Measurements from ENCODE around the gene SORCS2.

DNA sequence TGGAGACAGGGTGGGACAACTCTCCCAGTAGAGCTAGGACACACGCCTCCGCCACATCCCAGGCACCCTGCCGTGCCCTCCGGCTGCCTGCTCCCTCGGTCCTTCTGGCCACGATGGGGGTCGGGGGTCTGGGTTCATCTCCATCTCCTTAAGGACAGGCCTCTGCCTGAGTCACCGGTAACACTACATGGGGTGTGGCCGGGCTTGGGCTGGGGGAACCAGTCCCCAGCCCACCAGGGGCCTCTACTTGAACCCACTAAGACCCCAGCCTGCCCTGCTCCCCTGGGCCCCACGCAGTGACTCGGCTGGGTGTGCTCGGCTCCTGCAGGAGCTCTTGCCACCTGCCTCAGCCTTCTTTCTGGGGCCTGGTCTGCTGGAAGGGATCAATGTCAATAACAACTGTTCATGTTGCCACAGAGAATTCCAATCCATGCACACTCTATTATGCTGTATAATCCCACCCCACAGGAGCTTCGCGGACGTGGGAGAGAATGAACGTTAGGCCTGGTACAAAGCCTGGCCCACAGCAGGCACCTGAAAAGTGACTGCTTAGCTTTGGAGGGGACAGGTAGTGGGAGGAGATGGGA is 420.1 kb downstream of the SORCS2 start:
- TF ChIP-seq, protein P1, sequence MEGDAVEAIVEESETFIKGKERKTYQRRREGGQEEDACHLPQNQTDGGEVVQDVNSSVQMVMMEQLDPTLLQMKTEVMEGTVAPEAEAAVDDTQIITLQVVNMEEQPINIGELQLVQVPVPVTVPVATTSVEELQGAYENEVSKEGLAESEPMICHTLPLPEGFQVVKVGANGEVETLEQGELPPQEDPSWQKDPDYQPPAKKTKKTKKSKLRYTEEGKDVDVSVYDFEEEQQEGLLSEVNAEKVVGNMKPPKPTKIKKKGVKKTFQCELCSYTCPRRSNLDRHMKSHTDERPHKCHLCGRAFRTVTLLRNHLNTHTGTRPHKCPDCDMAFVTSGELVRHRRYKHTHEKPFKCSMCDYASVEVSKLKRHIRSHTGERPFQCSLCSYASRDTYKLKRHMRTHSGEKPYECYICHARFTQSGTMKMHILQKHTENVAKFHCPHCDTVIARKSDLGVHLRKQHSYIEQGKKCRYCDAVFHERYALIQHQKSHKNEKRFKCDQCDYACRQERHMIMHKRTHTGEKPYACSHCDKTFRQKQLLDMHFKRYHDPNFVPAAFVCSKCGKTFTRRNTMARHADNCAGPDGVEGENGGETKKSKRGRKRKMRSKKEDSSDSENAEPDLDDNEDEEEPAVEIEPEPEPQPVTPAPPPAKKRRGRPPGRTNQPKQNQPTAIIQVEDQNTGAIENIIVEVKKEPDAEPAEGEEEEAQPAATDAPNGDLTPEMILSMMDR (IDR thresholded peaks at IDR 0.05; ENCODE audit: poor library complexity, severe bottlenecking), result no peak
- TF ChIP-seq POLR2AphosphoS5 (IDR thresholded peaks at IDR 0.05) (no peak), RAD21 (conservative IDR thresholded peaks at IDR 0.05) (no peak), EP300 (conservative IDR thresholded peaks at IDR 0.05; ENCODE audit: poor library complexity, severe bottlenecking) (no peak), EZH2 (IDR thresholded peaks at IDR 0.05; ENCODE audit: borderline replicate concordance, insufficient read depth, low read length, poor library complexity, severe bottlenecking) (no peak), SMC3 (conservative IDR thresholded peaks at IDR 0.05; ENCODE audit: poor library complexity) (no peak)

All from neural cell (in vitro differentiated cells).